ENCODE results near the gene REXO5. TPM values are rescaled to one million over a fixed set of nuclear protein-coding genes. Genes with fewer than 3 reads are reported as not detected.
"Not testable (repeated sequence)": the region's sequence is repeated elsewhere in the genome, so short reads cannot be mapped to it uniquely, and the experiment has no call there.

The REXO5 gene
- total RNA-seq, 1 experiment from 2014 or later, result 17.2 TPM

DNA sequence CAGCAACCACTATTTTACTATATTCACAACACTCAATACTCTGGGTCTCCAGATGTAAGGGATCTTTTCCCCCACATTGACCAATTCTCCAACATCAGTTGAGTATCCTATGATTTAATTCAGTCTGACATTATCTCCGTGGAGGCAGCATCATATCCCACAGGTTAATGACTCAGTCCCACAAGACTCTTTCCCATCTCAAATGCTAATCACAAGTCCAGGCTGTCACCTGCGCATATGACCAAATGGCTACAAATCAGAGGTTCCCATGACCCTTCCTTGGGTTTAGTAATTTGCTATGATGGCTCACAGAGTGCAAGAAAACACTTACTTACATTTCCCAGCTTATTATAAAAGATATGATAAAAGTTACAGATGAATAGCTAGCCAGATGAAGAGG is 23.9 kb upstream of the REXO5 start:
- no peak for DNase-seq
- Histone ChIP-seq H3K27me3 (no peaks in the 10 kb centered on the region), H3K4me3 (no peak overlapping the region), H3K4me1 (no peaks in the 10 kb centered on the region), H3K9me3 (replicated peaks) (no peaks in the 10 kb centered on the region), H3K36me3 (no peaks in the 10 kb centered on the region), H3K27ac (no peak overlapping the region)

DNA sequence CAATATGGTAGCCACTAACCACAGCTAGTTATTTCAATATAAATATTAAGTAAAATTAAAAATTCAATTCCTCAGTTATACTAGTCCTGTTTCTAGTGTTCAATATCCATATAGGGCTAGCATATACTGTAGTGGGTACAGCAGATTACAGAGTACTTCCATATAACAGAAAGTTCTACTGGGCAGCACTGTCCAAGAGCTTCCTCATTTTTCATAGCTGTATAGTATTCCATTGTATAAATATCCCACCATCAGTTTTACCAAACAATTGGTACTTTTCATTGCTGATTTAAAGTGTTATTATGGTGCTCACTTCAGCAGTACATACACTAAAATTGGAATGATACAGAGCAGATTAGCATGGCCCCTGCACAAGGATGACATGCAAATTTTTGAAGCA is 22.1 kb upstream of the REXO5 start:
- Histone ChIP-seq H3K4me3 (no peak overlapping the region), H3K27me3 (no peaks in the 10 kb centered on the region), H3K4me1 (no peaks in the 10 kb centered on the region), H3K36me3 (no peaks in the 10 kb centered on the region), H3K27ac (no peak overlapping the region), H3K9me3 (replicated peaks) (no peaks in the 10 kb centered on the region)
- no peak for DNase-seq

DNA sequence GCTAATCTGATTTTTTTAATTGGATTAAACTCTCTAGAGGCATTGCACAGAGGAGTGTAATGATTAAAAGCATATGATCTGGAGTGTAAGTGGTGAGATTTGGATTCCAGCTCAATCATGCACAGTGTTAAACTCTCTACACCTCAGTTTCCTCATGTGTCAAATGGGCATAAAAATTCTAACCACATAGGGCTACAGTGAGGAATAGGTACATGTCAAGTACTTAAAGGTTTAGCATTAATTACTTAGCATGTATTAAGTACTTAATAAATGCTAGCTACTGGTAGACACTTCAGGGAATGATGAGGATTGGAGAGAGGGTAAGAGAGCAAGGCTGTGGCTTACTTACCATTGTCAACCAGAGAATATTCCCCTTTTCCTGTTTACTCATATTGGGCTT is 17.2 kb upstream of the REXO5 start:
- Histone ChIP-seq H3K36me3 (no peaks in the 10 kb centered on the region), H3K4me3 (no peak overlapping the region), H3K27me3 (no peaks in the 10 kb centered on the region), H3K4me1 (no peaks in the 10 kb centered on the region), H3K27ac (no peak overlapping the region), H3K9me3 (replicated peaks) (no peaks in the 10 kb centered on the region)
- DNase-seq, result no peak

DNA sequence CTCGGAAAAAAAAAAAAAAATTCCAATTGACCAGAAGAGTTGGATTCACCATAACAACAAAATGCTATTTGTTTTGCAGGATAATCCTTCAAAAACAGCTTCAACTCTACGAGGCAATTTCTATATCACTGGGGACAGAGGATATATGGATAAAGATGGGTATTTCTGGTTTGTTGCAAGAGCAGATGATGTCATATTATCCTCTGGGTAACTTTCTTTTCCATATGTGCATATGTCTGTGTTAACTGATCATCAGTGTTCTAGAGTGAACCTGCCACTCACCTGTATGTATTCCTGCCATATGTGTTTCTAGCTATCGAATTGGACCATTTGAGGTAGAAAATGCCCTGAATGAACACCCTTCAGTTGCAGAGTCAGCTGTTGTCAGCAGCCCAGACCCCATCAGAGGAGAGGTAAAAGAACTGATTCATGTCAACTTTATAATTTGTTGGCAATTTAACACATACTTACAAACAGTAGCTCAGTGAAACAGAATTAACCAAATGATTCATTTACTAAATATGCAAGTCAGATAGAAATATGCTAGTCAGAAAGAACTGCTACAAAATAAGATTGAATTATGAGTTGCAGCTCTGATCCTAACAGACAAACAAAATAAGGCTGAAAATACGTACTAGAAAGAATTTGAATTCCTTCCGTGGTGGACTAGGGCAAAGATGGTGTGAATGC is 14.3 kb upstream of the REXO5 start:
- H3K9me3 ChIP-seq (replicated peaks), result no peaks in the 10 kb centered on the region
- DNase-seq, result no peak
- H3K27me3 ChIP-seq, result no peaks in the 10 kb centered on the region
- H3K4me1 ChIP-seq, result no peaks in the 10 kb centered on the region
- no peak overlapping the region for H3K27ac ChIP-seq
- 0 out of 2 replicates have a peak, but pooled peaks cover 3% of the 10 kb centered on the region for H3K36me3 ChIP-seq
- no peak overlapping the region for H3K4me3 ChIP-seq

DNA sequence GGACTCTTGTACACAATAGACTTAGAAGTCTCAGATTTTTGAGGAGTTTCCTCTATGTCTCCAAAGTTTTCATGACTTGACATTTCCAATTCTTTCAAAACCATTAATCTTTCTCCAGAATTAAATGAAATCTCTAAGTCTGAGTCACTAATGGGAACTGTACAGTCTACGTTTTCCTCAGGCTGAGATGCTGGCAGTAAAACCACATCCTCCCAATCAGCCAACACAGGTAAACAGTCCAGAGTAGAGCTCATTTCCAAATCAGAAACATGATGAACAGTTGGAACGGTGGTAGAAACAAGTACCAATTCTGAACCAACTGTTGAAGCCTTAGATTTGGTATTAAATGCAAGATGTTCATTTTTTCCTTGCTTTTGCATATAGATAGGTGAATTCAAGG is 8.0 kb upstream of the REXO5 start:
- no peaks in the 10 kb centered on the region for H3K27me3 ChIP-seq
- H3K4me3 ChIP-seq, result no peak overlapping the region
- no peaks in the 10 kb centered on the region for H3K4me1 ChIP-seq
- DNase-seq, result no peak
- H3K9me3 ChIP-seq (replicated peaks), result no peaks in the 10 kb centered on the region
- H3K27ac ChIP-seq, result no peak overlapping the region
- H3K36me3 ChIP-seq, result peaks cover 26% of the 10 kb centered on the region

DNA sequence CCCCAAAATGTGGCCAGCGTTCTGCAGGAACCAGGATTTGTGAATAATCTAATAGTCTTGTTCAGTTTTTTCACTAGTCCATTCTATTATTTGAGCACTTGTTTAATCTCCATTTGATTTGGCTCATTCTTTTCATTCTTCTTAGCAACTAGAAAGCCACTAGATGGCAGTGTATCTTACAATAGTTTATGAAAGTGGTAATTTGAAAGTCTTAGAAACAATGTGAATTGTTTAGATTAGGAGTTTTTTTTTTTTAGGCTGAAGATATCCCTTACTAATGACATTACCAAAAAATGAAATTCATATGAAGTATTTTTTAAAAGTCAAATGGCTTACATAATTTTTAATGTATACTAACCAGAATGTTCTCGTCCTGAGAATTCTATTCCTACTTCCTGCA is 6.7 kb upstream of the REXO5 start:
- Histone ChIP-seq H3K4me1 (no peaks in the 10 kb centered on the region), H3K36me3 (peaks cover 26% of the 10 kb centered on the region), H3K27me3 (no peaks in the 10 kb centered on the region), H3K4me3 (no peak overlapping the region), H3K9me3 (replicated peaks) (no peaks in the 10 kb centered on the region), H3K27ac (no peak overlapping the region)
- DNase-seq, result peak in 1 of 2 experiments; percentile 14

DNA sequence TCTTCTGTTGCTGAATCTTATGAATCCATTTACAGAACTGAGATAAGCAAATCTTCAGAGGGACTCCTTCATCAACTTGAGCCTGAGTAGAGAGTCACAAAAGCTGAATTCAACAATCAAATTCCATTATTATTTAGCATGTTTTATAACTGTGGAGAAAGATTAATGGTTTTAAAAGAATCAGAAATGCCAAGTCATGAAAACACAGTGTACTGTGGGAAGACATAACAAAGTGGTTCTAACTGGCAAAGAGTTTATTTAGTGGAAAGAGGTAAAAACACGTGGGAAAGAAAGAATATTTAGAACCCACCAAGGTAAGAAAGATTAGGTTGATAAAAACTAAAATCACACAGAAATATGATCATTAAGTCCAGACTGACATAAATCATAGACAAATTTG is 5.0 kb upstream of the REXO5 start:
- Histone ChIP-seq H3K27ac (no peak overlapping the region), H3K36me3 (peaks cover 26% of the 10 kb centered on the region), H3K27me3 (no peaks in the 10 kb centered on the region)

DNA sequence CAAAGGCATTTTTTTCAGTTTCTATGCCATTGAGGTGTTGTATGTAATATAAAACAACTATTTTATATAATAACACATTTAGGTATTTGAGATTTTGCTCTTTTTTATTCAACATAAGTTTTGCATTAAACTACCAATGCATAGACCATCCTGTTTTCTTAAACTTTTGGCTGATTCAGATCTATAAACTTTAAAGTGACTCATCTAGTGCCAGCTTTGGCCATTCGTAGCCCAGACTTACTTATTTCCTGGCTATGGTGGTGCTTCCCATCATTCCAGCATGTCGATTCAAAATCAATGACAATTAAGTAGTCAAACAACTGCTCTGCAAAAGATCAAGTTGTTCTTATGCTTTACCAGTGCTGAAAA is 3.2 kb upstream of the REXO5 start:
- Histone ChIP-seq H3K4me3 (no peak overlapping the region), H3K27me3 (no peaks in the 10 kb centered on the region), H3K27ac (no peak overlapping the region), H3K4me1 (no peaks in the 10 kb centered on the region), H3K9me3 (replicated peaks) (no peaks in the 10 kb centered on the region), H3K36me3 (peaks cover 16% of the 10 kb centered on the region)
- no peak for DNase-seq

More for the DNA sequence above, 5.0 kb upstream of the REXO5 start:
- H3K9me3 ChIP-seq (replicated peaks), result no peaks in the 10 kb centered on the region
- H3K4me1 ChIP-seq, result no peaks in the 10 kb centered on the region
- DNase-seq, result no peak
- no peak overlapping the region for H3K4me3 ChIP-seq

DNA sequence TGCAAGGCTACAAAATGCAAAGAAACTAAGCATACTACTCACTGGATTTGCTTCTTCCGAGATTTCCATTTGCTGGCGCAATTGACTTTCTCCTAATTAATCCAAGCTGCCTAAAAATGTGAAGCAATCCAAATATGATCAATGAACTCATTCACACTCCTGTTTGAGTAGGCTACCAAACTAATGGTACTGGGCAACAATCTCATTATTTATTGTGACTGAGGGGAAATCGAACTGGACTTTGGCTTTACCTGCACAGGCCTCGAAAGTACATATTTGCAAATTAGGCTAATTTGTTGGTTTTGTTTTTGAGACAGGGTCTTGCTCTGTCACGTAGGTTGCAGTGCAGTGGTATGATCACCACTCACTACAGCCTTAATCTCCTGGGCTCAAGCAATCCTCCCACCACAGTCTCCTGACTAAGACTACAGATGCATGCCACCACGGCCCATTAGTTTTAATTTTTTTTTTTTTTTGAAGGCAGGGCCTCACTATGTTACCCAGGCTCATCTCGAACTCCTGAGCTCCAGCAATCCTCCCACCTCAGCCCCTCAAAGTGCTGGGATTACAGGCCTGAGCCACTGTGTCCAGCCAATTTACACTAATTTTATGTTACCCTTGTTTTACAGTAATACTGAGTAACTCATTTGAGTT is 2.6 kb upstream of the REXO5 start:
- Histone ChIP-seq H3K27ac (no peak overlapping the region), H3K4me1 (no peaks in the 10 kb centered on the region)

DNA sequence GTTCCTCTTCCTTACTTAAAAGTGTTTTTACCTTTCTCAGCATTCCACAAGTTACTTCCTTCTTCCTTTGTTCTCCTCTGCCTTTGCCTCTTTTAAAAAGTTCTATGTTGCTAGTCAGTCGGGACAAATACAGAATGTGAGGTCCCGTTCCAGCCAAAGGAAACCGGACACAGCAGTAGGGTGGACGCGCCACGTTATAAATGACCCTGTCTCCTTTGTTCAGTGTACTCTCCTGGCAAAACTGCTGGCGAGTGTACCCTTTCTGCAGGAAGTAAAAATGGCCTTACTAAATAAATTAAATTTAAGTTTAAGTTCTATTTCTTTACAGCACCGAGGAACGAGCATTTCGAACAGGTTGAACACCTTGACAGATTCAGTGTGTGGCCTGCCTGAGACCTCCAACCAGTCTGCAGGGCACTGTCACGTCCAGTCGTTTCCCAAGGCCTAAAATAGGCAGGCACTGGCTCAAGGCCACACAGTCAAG is 601 bp upstream of the REXO5 start:
- not testable (repeated sequence) for DNase-seq; H3K36me3 ChIP-seq; H3K9me3 ChIP-seq (replicated peaks); H3K4me1 ChIP-seq; H3K27me3 ChIP-seq
- H3K27ac ChIP-seq, result peak overlapping the region; percentile 93
- H3K4me3 ChIP-seq, result peak overlapping the region; percentile 84

More for the DNA sequence above, 2.6 kb upstream of the REXO5 start:
- no peak for DNase-seq
- Histone ChIP-seq H3K36me3 (peaks cover 13% of the 10 kb centered on the region), H3K9me3 (replicated peaks) (no peaks in the 10 kb centered on the region), H3K27me3 (no peaks in the 10 kb centered on the region), H3K4me3 (no peak overlapping the region)

DNA sequence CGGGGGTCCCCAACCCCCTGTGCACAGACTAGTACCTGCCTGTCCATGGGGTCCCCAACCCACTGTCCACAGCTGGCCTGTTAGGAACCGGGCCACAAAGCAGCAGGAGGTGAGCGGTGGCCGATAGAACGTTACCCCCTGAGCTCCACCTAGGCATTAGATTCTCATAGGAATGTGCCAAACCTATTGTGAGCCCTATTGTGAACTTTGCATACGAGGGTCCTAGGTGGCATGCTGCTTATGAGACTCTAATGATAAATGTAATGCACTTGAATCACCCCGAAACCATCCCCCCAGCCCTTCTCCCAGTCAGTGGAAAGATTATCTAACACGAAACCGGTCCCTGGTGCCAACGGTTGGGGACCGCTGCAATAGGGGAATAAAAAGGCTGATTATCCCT is 1.5 kb downstream of the REXO5 start:
- Histone ChIP-seq H3K36me3 (no peaks in the 10 kb centered on the region), H3K4me1 (no peaks in the 10 kb centered on the region), H3K27me3 (no peaks in the 10 kb centered on the region), H3K27ac (no peak overlapping the region), H3K4me3 (no peak overlapping the region; the same call in 1 of the 2 replicates), H3K9me3 (replicated peaks) (no peaks in the 10 kb centered on the region)
- DNase-seq, result no peak

DNA sequence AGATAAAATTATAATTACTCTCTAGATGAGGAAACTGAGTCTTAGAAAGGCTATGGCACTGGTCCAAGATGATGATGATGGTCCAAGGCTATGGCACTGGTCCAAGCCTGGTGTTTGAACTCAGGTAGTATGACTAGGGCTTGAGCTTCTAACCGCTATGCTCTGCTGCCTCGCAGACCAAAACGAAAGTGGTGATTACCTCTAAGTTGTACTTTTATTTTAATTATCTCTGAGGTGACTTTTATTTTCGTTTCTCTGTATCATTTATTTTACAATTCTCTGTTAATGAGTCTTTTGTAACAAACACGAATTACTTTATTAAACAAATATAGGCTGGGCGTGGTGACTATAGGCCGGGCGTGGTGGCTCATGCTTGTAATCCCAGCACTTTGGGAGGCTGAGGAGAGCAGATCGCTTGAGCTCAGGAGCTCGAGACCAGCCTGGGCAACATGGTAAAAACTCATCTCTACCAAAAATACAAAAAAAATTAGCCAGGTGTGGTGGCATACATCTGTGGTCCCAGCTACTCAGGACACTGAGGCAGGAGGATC is 5.6 kb downstream of the REXO5 start:
- Histone ChIP-seq H3K4me1 (no peaks in the 10 kb centered on the region), H3K36me3 (no peaks in the 10 kb centered on the region; the same call in 1 of the 2 replicates), H3K4me3 (no peak overlapping the region), H3K27ac (no peak overlapping the region), H3K27me3 (no peaks in the 10 kb centered on the region), H3K9me3 (replicated peaks) (no peaks in the 10 kb centered on the region)
- no peak for DNase-seq

DNA sequence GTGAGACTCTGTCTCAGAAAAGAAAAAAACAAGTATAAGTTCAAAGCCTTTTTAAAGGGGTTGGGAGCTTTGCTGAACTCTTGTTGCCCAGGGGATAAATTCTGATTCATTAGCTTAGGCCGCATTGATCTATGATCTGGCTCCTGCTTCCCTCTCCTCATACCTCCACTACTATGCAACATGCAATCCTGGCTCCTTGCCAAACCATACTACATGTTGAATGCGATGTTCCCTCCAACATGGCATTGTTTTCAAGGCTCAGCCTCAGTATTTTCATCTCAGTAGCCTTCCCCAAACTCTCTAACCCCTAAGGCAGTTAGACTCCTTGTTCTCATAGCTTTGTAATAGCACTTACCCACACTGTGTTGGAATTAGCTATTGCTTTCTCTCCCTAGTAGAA is 6.2 kb downstream of the REXO5 start:
- no peaks in the 10 kb centered on the region; the same call in 1 of the 2 replicates for H3K36me3 ChIP-seq
- DNase-seq, result no peak

DNA sequence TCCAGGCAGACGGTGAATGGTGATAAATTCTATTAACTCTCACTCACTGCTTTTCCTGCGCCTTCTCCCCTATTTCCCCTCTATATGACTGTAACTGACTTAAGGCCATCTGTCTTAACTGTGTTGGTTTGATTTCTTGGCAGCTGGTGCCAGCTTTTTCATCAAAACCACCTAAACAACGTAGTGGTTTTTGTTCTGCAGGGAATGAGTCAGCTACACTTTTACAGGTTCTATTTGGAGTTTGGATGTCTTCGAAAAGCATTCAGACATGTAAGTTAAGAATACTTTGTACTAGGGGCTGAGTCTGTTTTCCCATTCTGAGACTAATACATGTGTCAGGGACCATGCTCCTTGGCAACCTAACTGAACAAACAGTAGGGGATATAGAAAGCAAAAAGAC is 8.5 kb downstream of the REXO5 start:
- no peaks in the 10 kb centered on the region for H3K9me3 ChIP-seq (replicated peaks)
- no peaks in the 10 kb centered on the region for H3K4me1 ChIP-seq
- H3K36me3 ChIP-seq, result no peaks in the 10 kb centered on the region; the same call in 1 of the 2 replicates
- H3K27me3 ChIP-seq, result no peaks in the 10 kb centered on the region
- H3K4me3 ChIP-seq, result no peak overlapping the region
- no peak for DNase-seq
- H3K27ac ChIP-seq, result no peak overlapping the region

More for the DNA sequence above, 6.2 kb downstream of the REXO5 start:
- no peak overlapping the region for H3K27ac ChIP-seq
- H3K4me1 ChIP-seq, result no peaks in the 10 kb centered on the region
- H3K27me3 ChIP-seq, result no peaks in the 10 kb centered on the region
- H3K4me3 ChIP-seq, result no peak overlapping the region
- H3K9me3 ChIP-seq (replicated peaks), result no peaks in the 10 kb centered on the region

DNA sequence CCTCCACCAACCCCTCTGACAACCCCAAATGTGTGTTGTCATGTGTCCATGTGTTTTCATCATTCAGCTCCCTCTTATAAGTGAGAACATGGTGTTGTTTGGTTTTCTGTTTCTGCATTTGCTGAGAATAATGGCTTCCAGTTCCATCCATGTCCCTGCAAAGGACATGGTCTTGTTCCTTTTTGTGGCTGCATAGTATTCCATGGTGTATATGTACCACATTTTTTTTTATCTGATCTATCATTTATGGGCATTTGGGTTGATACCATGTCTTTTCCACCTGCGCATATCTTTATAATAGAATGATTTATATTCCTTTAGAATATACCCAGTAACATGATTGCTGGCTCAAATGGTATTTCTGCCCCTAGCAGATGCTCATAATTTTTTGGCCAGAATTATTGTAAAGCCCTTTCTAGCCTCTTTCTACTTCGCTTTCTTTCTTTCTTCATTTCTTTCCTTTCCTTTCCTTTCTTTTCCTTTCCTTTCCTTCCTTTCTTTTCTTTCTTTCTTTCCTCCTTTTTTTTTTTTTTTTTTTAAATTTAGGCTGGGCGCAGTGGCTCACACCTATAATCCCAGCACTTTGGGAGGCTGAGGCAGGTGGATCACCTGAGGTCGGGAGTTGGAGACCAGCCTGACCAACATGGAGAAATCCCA is 12.7 kb downstream of the REXO5 start:
- Histone ChIP-seq H3K4me3 (no peak overlapping the region), H3K36me3 (peaks cover 5% of the 10 kb centered on the region), H3K9me3 (replicated peaks) (no peaks in the 10 kb centered on the region), H3K27ac (no peak overlapping the region), H3K27me3 (no peaks in the 10 kb centered on the region), H3K4me1 (no peaks in the 10 kb centered on the region)
- no peak for DNase-seq

All from SJCRH30 (cell line).